ENCODE data around the gene ABCF2. TPM values are rescaled to one million over a fixed set of nuclear protein-coding genes. Genes with fewer than 3 reads are reported as not detected.
A peak's percentile ranks its signal among the peaks of the same experiment; 100 is the strongest.

ABCF2 gene
- 10 to 100 TPM; 27.9 to 28.0 TPM for total RNA-seq
- long read RNA-seq, transcript ABCF2-201 (15 exons, 3,546 nt): major isoform, 64 of 76 reads
- long read RNA-seq, partial matches to known transcripts: 12 of 76 reads
- long read RNA-seq, other reads (novel, unspliced or antisense): 0 of 76 reads

DNA sequence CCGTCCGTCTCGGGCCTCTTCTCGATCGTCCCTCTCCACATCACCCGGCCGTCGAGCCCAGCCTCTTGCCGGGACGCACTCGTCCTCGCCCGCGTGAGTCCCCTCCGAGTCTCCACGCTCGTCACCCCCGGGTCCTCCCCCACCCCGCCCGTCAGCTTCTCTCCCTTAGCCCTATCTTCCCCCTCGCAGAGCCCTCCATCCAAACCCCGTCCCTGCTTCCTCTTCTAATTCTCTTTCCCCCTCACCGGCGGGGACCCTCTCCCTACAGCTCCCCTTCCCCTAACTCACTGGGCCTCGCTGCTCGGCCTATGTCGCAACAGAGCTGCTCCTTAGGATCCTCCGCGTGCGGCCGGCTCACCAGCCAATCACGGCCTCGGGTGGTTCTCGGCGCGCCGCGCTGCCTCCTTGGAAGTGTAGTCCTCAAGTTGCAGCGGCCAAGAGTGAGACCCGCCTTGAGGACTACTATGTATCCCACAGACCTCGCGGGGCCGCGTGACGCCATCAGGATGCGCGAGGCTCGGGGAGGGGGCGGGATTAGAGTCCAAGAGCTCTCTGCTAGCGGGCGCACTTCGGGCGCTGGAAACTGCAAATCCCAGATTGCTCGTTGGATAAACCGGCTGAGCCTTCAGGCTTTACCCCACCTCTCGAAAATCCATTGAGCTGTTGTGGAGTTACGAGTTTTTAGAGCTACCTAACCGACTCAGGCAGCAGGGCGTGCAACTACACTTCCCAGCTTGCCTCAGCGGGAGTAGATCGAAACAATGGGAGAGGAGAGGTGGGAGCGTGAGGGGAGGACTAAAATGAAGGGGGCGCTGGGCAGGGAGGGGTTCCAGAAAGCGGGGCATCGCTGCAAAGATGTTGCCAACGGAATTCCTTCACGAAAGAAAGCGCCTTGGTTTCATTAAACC, at the start of gene ABCF2:
ABCF2 (minus strand) TSS at position 331 of the 908 bp plus-strand sequence. CDS start 747 bp downstream, outside the sequence.
- intact Hi-C loops (cut with DNase I, micrococcal nuclease): no loop called here
- peak; percentile 99 for DNase-seq
- ATAC-seq: peak; percentile 90

DNA sequence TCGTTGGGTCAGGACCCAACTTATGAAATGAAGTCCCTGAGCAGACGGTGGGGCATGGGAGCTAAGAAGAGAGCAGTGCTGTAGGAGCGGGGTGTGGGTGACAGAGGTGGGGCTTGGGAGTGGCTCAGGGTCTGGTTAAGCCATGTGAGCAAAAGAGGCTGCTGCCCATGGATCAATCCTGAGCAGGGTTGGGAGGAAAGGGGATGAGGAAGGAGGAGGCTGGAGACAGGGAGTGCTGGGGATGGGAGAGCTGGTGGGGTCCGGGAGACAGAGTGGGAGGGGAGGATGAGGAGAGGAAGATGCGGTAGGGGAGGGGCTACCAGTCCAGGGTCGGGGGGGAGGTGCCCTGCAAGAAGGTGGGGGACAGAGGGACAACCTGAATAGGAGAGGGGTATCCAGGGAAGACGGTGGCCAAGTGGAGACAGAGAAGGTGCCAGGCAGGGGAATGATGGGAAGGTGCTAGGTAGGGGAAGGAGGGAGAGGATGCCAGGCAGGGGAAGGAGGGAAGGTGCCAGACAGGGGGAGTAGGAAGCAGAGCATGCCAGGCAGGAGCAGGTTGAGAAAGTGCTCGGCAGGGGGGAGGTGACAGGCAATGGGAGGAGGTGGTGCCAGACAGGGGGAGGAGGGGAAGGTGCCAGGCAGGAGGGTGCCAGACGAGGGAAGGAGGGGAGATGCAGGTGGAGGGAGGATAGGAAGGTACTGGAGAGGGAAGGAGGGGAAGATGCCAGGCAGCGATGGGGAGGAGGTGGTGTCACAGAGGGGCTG, 49.0 kb upstream of the ABCF2 start:
- ATAC-seq (no peak), DNase-seq (no peak)
- intact Hi-C loops (cut with DNase I, micrococcal nuclease): no loop called here

DNA sequence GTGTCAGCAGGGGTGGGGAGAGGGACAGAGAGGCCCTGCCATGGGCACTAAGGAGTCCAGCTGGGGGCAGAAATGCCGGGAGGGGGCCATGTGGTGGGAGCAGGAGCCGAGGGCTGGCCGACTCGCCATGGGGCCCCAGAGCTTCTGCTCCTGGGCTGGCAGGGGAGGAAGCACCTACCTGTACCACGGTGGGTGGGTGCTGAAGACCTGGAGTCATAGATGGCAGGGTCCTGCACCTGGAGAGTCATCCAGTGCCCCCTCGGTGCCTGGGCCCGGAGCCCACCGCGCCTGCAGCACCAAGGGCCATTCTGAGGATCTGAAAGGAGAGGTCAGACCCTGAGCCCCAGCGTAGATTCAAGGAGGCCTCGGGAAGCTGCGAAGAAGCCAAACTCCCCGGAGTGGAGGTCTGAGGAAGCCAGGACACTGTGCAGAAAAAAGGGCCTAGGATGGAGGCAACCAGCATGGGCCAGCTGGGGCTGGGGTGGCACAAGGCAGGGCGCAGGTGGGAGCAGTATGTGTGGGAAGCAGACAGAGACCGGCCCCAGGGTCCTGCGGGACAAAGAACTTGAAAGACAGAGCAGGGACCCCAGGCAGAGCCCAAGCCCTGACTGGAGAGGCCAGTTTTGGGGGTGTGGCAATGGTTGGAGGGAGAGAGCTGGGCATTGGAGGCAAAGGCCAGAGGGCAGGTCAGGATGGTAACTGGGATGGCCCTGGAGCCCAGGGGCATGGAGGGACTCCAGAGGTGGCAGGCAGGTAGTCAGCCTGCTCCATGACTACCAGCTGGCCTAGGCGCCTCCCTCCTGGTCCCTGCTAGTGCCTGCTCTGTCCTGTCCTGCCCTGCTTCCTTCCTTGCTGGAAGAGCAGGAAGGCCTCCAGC, 48.2 kb upstream of the ABCF2 start:
- intact Hi-C loops (cut with DNase I, micrococcal nuclease): no loop called here
- no peak for ATAC-seq

DNA sequence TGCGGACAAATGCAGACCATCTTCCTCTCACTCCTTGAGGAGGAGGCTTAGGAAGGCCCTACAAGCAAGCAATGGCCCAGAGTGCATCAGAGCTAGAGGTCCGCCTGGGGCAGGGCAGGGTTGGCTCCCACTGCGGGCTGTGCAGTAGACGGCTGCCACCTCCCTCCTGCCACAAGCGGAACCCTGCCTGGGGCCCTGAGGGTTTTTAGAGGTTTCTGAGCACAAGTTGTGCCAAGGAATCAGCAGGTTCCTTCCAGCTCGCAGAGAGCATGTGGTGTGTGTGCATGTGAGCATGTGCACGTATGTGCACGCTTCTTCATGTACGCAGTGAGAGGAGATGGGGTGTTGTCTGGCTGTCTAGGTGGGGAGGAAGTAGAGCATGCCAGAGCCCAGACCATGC, 47.4 kb upstream of the ABCF2 start:
- intact Hi-C loops (cut with DNase I, micrococcal nuclease): no loop called here
- DNase-seq (no peak), ATAC-seq (no peak)

More for the DNA sequence above, 48.2 kb upstream of the ABCF2 start:
- no peak for DNase-seq

DNA sequence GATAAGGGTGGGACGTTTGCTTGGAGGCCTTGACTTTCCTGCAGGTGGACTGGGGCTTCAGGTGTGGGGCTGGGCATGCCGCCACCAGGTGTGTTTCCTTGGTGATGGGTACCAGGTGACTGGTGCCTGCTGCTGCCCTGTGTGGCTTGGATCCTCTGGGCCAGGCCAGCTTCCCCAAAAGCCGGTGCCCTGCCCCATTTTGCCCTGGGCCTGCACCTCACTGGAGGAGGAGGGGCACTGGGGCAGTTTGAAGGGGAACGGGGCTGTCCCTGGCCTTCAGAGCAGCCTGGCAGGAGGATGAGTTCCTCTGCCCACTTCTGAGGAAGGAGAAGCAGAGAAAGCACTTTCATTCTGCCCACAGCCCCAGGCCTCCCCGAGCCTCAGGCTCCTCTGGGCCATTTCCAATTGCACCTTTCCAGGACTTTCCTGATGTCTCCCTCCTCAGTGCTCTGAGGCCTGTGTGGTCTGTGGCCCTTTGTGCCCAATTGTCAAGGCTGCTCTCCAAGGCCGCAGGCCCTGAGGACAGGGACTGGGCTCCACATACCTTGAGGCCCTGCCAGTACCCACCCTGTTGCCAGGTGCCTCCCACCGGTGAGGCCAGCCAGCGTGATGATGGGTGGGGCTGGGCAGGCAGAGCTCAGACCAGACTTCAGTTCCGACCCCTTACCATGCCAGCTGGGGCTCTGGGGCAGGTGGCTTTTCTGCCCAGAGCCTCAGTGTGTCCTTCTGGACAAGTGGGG, 46.8 kb upstream of the ABCF2 start:
- ATAC-seq: no peak
- no peak for DNase-seq
- intact Hi-C loops (cut with DNase I, micrococcal nuclease): no loop called here

DNA sequence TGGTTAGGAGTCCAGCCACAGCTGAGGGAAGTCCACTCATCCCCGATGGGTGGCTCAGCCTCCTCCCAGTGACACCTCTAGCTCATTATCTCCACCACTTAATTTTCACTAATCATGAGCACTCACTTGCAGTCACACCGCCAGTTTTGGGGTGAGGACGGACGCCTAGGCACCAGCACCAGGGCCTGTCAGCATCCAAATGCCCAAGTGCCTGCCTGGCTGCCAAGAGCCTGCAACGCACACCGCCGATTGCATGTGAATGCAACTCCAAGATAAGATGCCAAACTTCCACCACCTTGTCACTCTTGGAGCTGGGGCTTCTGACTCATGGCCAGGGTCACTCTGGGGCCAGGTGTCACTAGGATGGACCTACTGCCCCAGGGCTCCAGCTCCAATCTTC, 45.9 kb upstream of the ABCF2 start:
- ATAC-seq (no peak), DNase-seq (no peak)
- intact Hi-C loops (cut with DNase I, micrococcal nuclease): no loop called here

DNA sequence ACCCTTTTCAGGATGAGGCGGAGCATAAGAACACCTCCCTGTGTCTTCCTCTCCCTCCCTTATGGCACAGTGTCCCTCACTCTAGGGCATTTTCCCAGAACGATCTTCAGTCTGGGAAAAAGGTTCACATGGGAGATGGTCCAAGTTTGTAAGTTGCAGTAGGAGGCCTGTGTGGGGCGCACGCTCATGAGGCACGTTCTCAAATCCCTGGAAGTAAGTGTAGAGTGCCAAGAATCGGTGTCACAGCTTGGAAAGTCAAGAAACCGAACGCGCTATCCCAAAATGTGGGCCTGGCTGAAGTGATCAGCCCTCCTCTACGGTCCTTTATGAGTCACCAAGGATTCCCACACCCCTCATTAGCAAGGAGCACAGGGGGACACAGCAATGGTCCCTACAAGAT, 45.4 kb upstream of the ABCF2 start:
- ATAC-seq (no peak), DNase-seq (no peak)
- intact Hi-C loops (cut with DNase I, micrococcal nuclease): no loop called here

DNA sequence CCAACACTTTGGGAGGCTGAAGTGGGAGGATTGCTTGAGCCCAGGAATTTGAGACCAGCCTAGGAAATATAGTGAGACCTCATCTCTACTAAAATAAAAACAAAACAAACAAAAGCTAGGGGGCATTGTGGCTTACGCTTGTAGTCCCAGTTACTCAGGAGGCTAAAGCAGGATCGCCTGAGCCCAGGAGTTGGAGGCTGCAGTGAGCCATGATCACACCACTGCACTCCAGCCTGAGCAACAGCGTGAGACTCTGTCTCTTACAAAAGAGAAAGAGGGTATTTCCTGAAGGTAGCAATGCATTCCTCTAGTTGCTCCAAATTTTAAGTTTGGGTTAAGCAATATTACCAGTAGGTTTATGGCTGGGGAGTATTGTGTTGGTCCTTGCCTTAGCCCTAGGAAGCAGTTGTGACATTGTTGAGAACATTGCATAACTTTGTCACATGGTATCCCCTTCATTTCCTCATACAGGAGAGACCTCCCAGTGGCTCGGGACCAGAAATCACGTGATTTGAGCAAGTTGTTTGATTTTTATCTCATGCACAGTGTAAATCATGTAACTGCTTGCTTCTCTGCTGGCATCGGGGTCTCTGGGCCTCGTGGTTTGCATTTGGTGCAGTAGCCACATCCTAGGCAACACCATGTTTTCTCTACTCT, 44.8 kb upstream of the ABCF2 start:
- DNase-seq: peak in 1 of 2 donors; percentile 51
- intact Hi-C loops (cut with DNase I, micrococcal nuclease): no loop called here
- ATAC-seq: peak; percentile 29

DNA sequence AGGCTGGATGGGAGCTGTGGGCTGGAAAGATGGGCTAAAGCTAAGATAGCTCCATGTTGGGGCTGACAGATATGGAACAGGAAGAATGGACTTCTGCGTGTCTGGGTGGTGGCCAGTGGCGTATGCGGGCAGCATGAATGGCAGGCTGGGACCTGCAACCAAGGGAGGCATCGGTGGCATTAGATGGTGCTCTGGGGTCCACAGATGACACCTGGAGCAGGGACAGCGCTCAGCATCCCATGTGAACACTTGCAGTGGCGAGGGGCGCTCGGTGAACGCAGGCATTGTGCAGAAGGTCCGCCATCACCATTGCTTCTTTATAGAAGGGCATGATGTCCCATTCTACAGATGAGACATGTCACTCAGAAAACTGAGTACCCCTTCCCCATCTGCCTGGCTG, 42.5 kb upstream of the ABCF2 start:
- DNase-seq (no peak), ATAC-seq (no peak)
- intact Hi-C loops (cut with DNase I, micrococcal nuclease): no loop called here

DNA sequence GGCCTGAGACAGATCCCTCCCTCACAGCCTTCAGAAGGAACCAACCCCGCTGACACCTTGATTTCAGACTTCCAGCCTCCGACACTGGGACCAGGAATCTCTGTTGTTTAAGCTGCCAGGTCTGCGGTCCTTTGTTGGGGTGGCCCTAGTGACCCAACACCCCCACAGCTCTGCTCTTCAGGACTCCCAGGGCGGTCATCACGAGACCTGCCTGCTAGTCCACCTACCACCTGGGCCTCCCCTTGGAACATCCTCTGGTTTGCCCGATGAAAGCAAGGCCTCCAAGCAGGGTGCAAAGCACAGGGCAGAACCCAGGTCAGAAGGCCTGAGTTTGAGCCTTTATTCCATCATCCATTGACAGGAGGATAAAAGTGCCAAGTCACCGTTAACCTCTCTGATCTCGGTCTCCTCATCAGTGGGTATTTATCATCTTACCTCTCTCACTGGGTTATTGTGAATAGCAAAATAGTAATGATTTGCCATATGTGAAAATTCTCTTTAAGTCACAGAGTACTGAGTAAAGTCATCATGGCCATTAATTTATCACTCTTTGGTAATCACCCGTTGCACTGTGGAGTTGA, 38.4 kb upstream of the ABCF2 start:
- DNase-seq: no peak
- intact Hi-C loops (cut with DNase I, micrococcal nuclease): no loop called here
- ATAC-seq: no peak

DNA sequence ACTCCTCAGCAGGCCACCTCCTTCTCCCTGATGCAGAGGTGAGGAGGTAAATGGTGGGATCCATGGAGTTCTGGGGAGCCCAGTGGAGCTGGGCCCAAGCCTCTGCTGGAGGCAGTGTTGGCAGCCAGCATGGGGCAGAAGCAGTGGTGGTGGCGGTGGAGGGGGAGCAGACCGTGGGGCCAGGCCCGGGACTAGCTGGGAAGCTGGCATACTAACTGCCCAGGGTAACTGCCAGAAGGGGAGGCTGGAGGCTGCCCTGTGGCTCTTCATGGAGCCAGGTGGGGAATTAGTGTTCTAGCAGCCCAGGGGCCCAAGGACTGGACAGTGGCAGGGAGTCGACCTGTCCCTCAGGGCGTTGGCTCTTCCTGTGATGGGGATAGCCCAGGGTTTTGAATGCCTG, 37.6 kb upstream of the ABCF2 start:
- intact Hi-C loops (cut with DNase I, micrococcal nuclease): no loop called here
- no peak for DNase-seq
- no peak for ATAC-seq

DNA sequence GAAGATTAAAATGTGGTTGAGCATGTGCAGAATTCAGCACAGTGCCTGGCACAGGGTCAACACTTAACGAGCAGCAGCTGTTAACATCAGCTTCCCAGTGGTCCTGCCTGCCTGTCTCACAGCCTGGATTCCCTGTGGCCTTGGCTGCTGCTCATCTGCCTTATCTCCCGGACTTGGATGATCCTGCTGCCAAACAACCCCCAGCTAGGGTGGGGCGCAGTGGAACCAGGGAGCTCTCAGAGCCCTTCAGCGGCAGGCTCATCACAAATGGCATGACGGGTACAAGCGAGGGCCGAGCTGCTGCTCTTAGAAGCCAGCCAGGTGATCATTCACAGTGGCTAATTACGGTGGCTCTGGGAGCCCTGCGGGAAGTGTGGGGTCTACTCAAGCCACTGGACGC, 34.5 kb upstream of the ABCF2 start:
- no peak for ATAC-seq
- no peak for DNase-seq
- intact Hi-C loops (cut with DNase I, micrococcal nuclease): no loop called here

DNA sequence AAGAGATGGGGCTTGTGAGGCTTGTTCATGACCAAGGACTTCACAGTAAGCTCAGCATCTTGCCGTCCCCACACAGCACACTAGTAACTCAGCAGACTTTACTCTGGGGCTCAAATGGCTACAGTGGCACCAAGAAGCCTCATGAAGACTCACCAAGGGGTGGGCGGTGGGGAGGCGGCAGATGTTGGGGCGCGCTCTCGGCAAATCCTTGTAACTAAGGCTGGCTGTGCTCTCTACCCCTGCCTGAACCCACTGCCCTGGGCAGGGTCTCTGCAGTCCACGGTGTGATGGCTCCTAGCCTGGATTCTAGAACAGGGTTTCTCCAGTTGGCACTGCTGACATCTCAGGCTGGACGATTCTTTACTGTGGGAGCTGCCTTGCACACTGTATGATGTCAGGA, 33.9 kb upstream of the ABCF2 start:
- intact Hi-C loops (cut with DNase I, micrococcal nuclease): no loop called here
- ATAC-seq: no peak
- no peak for DNase-seq

DNA sequence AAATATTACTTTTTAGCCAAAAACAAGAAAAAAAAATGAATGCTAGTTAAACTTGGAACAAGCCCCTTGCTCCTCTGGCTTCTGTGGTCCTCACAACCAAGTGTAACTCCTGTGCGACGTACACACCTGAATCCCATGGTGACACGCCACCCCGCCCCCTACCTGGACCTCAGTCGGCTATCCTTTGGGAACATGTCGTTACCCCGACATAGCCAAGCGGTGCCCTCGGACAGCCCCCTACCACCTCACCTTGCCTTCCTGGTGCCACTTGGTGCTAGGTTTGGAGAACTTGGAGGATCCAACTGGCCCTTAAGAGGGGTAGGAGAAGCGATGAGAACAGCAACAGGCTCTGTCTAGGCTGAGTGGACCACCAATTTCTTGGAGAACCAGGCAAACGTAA, 33.5 kb upstream of the ABCF2 start:
- intact Hi-C loops (cut with DNase I, micrococcal nuclease): no loop called here
- no peak for ATAC-seq
- DNase-seq: no peak

DNA sequence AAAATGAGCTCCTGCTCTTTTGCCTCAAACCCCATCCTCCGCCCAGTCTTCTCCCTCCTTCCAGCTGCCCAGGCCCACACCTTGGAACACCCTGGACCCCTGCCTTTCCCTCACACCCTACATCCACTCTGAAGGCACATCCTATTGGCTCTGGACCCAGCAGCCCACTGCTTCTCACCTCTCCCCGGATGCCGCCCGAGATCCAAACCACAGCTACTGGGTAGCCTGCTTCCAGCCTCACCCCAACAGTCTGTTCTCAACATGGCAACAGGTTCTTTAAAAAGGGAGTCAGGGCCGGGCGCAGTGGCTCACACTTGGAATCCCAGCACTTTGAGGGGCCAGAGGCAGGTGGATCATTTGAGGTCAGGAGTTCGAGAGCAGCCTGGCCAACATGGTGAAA, 31.0 kb upstream of the ABCF2 start:
- DNase-seq (no peak), ATAC-seq (no peak)
- intact Hi-C loops (cut with DNase I, micrococcal nuclease): no loop called here

DNA sequence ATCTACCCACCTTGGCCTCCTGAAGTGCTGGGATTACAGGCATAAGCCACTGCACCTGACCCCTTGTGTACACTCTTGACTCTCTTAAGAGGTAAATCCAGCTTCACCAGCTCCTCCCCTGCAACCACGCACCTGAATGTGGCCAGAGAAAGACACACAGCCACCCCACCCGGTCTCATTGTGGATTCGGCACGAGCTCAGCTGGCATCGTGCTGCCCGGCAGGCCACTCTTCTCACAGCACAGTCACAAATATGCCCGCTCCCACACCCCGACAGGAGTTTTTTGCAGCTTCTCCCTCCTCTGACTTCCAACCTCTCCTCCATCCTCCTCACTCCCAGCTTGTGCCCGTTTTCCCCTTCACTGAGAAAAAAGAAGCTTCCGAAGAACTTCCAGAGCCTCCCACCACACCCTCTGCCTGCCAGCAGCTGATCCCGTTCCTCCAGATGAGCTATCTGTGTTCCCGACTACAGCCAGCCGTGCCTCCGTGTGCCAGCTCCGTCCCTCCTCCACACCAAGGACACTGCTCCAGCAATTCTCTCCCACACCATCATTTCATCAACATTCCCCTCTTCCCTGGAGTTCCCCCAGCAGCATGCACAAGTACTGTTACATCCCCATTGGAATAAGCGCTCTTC, 29.5 kb upstream of the ABCF2 start:
- no peak for ATAC-seq
- intact Hi-C loops (cut with DNase I, micrococcal nuclease): no loop called here
- no peak for DNase-seq

DNA sequence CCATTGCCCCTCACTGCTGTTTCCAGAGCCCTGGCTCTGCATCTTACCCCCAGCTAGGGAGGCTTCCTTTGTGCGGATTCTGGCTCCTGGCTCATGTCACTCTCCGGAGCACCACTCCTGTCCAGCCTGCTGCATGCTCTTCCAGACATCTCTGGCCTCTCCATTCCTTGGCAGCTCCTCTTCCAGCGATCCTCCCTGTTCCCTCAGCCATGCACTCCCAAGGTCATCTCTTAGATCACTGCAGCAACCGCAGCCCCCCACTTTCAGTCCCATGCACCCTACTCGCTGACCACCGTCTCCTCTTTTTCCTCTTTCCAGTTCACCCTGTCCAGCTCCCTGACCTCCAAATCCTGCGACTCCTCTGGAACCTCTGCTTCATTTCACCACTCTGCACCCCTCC, 28.4 kb upstream of the ABCF2 start:
- intact Hi-C loops (cut with DNase I, micrococcal nuclease): no loop called here
- no peak for DNase-seq
- ATAC-seq: no peak
